GM18508 (cell line): ENCODE results near the gene TMEM141.
A peak's percentile ranks its signal among the peaks of the same experiment; 100 is the strongest.

ENCODE experiments used
- ATAC-seq: cut with Tn5 transposase; IDR thresholded peaks from one replicate; pipeline ENCODE4 v1.9.1; 2021; ENCODE audit warnings: moderate number of reproducible peaks; ENCODE audit not compliant: insufficient read depth, unreplicated experiment

TMEM141 gene

DNA sequence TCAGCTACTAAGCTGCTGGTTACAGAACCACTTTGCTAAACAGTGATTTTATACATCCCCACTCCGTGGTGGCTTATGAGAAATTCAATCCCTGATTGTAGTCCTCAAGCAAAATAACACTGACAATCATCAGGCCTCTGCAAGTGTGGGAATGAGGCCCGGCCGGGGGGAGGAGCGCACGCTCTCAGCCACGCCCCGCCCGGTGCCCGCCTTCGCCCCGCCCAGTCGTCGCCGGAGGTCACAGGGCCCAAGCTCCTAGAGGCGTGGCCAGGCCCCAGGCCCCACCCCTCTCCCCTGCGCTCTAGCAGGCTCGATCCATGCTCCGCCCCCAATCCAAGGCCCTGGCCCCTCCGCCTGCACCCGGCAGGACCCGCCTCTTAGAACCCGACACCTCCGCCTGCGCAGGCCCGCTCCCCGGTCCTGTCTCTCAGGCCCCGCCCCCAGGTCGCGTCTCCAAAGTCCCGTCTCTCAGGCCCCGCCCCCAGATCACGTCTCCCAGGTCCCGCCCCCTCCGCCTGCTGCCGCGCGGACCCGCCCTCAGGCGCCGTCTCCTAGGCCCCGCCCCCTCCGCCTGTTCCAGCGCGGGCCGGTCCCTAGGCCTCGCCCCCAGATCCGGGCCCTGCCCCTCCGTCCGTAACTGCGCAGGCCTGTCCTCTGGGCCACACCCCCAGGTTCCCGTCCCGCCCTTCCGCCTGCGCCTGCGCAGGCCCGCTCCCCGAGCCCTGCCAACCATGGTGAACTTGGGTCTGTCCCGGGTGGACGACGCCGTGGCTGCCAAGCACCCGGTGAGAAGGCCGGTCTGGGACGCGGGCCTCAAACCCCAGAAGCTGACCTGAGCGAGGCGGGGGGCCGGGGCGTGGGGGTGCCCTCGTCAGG is at the start of gene TMEM141:
TSS of gene TMEM141 (plus strand) at position 705 of the 876 bp plus-strand sequence. CDS start at position 732, 27 bp downstream.
- peak; percentile 36 for ATAC-seq

GRCh38 chr9:136741883-136742571 is 49.1 kb upstream of the TMEM141 start:
- no peak for ATAC-seq

- ATAC-seq, result no peak
These were observed 48.4 kb upstream of the TMEM141 start, which contains the start of gene LCN10 for GRCh38 chr9:136742591-136743391. Gene LCN10 (minus strand): TSS chr9:136742940. CDS start chr9:136742903, 37 bp downstream.

GRCh38 chr9:136743639-136744211 is 47.4 kb upstream of the TMEM141 start:
- ATAC-seq, result no peak

DNA sequence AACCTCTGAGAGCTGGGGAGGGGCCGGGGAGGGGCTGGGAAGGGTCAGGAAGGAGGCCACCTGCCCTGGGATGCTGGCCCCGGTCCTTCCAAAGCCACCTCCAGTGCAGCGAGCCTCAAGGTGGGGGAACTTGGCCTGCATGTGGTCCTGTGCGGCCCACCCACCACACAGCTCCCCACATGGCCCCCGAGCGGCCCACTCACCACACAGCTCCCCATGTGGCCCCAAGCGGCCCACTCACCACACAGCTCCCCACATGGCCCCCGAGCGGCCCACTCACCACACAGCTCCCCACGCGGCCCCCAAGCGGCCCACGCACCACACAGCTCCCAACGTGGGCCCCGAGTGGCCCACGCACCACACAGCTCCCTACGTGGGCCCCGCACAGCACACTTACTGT is 46.4 kb upstream of the TMEM141 start:
- no peak for ATAC-seq

GRCh38 chr9:136745389-136746154 is 45.6 kb upstream of the TMEM141 start:
- no peak for ATAC-seq

GRCh38 chr9:136746155-136746490 is 45.0 kb upstream of the TMEM141 start:
- no peak for ATAC-seq

GRCh38 chr9:136746621-136747020 is 44.5 kb upstream of the TMEM141 start:
- ATAC-seq, result no peak

DNA sequence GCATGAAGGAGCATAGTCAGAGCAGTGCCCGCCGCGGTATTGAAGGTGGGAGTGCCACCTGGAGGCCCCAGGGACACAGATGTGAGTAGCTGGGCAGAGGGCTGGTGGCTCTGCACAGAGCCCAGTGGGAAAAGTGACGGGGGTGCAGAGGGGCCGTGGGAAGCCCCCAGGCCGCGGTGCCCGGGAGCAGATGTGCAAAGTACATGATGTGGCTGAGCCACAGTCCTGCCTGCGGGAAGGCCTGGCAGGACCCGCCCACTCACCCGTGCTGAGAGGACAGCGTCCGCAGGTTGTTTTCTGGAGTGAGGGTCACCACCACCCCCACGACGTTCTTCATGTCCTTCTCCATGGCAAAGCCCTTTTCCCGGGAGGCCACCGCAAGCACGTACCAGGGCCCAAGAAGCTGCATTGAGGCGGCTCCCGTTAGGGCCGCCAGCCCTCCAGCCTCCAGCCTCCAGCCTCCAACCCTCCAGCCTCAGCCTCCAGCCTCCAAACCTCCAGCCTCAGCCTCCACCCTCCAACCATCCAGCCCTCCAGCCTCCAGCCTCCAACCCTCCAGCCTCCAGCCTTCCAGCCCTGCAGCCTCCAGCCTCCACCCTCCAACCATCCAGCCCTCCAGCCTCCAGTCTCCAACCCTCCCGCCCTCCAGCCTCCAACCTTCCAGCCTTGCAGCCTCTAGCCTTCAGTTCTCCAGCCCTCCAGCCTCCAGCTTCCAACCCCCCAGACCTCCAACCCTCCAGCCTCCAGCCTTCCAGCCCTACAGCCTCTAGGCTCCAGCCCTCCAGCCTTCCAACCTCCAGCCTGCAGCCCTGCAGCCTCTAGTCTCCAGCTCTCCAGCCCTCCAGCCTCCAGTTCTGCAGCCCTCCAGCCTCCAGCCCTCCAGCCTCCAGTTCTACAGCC is 43.7 kb upstream of the TMEM141 start:
- ATAC-seq, result no peak

DNA sequence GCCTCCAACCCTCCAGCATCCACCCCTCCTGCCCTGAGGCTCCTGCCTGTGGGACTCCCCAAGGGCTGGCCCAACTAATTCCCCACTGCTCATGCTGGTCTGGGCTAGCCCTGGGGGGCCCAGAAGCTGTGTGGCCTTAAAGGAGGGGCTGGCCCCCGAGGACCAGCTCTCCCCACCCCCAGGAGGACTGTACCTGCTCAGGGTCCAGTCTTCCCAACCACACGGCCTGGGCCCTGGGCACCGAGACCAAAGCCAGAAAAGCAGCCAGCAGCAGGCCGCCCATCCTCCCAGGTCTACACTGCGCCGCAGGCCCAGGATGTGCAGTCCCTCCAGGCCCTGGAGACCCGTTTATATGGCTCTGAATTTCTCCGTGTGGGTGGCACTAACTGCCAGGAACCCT is 42.9 kb upstream of the TMEM141 start, which contains the start of gene LCN6:
TSS of gene LCN6 (minus strand) at position 325 of the 400 bp plus-strand sequence. CDS start at position 283, 42 bp downstream.
- no peak for ATAC-seq

DNA sequence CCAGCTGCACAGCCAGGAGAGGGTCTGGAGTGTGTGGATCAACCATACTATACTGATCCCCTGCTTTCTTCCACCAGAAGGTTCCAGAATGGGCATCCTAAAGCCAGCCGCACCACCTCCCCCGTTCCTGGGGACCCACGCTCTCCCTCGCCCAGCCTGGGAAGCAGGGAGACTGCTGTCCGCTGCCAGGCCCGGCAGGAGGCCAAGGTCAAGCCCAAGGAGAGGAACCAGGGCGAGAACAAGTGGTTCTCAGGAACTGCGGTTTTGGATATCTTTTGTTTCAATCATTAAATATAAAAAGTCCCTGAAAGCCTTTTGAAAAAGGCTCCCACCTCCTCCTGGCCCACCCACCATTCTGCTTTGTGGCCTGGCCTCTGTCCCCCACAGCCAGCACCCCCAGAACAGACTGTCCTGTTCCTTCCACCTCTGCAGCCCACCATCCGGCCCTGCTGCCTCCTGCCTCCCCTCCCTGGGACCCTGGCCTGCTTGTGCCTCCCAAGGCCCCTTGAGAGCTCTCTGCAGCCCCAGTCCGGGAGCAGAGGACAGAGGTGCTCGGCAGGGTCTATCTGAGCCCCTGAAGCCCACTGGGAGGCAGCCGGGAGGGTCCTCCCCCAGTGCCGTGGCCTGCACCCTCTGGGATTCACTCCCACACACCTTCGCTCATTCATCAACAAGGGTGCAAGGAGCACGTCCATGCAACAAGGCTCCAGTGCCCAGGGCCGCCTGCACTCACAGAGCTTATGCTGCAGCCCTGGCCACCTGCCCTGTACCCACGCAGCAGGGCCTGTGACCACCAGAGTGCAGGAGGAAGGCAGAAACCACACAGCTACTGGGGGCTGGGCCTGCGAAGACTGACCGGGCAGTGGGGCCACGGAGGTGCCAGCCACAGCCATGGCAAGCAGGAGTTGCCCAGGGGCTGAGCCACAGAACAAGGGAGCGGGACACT is 42.2 kb upstream of the TMEM141 start:
- no peak for ATAC-seq

DNA sequence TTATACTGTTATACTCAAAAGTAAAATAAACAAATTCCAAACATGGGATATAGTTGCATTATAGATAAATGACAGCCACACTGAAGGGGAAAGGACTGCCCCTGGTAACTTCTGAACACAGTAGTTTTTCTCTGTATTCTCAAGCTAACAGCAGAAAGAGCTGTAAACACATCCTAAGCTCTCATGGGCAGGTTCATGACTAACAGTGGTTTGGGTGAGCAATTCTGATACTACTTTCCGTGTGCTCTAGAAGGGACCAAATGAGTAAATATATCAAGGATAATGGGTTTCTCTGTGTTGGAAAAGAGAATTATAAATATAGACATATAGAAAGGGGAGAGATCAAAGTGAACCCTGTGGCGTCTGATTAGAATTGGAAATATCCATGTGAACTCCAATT is 40.6 kb upstream of the TMEM141 start:
- ATAC-seq, result no peak

- no peak for ATAC-seq
These were observed 39.9 kb upstream of the TMEM141 start for GRCh38 chr9:136751244-136751643.

DNA sequence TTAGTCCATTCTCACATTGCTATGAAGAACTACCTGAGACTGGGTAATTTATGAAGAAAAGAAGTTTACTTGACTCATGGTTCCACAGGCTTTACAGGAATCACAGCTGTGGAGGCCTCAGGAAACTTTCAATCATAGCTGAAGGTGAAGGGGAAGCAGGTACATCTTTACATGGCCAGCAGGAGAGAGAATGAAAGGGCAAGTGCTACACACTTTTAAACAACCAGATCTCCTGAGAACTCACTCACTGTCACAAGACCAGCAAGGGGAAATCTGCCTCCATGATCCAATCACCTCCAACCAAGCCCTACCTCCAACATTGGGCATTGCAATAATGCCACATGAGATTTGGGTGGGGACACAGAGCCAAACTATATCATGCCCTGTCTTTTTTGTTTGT is 39.3 kb upstream of the TMEM141 start:
- no peak for ATAC-seq

- no peak for ATAC-seq
These were observed 37.6 kb upstream of the TMEM141 start for GRCh38 chr9:136753371-136754058.

- no peak for ATAC-seq
These were observed 37.0 kb upstream of the TMEM141 start for GRCh38 chr9:136754059-136754572.
